ENCODE data around the gene EFNB3.

The EFNB3 gene, protein sequence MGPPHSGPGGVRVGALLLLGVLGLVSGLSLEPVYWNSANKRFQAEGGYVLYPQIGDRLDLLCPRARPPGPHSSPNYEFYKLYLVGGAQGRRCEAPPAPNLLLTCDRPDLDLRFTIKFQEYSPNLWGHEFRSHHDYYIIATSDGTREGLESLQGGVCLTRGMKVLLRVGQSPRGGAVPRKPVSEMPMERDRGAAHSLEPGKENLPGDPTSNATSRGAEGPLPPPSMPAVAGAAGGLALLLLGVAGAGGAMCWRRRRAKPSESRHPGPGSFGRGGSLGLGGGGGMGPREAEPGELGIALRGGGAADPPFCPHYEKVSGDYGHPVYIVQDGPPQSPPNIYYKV

DNA sequence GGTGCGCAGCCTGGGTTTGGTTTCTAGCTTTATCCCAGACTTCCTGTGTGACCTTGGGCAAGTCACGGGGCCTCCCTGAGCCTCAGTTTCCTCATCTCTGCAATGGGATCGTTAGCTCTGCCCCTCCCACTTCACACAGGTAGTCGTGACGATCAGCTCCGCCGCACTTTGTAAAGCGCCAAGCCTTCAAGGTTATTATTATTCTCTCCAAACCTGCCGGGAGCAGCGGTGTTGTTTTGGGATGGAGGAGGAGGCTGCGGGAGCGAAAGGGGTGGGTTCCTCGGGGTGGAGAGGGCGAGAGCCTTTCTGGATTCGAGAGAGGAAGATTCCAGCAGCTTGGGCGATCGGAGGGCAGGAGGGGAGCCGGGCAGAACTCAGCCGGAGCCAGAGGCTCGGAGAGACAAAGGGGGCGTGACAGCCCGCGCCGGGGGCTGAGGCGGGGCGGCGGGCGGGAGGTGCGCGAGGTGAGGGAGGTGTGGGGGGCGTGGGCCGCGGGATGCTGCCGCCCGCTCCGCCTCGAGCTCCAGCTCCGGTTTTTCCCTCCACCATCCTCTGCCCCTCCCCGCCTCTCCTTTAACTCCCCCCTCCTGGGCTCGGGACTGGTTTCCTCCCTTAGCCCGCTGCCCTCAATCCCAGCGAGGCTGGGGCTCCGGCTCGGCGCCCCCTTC is at the start of gene EFNB3:
Gene EFNB3 (plus strand): TSS at position 602 of the 668 bp plus-strand sequence. CDS start 397 bp downstream, outside the sequence.
- no peak for DNase-seq

DNA sequence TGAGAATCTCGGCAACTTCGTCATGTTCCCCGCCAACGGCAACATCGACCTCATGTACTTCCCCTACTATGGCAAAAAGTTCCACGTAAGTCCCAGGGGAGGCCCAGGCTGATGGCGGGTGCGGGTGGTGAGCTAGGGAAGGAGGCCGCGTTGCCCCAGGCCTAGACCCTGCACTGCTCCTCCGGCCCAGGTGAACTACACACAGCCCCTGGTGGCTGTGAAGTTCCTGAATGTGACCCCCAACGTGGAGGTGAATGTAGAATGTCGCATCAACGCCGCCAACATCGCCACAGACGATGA is 49.5 kb upstream of the EFNB3 start:
- DNase-seq: no peak

DNA sequence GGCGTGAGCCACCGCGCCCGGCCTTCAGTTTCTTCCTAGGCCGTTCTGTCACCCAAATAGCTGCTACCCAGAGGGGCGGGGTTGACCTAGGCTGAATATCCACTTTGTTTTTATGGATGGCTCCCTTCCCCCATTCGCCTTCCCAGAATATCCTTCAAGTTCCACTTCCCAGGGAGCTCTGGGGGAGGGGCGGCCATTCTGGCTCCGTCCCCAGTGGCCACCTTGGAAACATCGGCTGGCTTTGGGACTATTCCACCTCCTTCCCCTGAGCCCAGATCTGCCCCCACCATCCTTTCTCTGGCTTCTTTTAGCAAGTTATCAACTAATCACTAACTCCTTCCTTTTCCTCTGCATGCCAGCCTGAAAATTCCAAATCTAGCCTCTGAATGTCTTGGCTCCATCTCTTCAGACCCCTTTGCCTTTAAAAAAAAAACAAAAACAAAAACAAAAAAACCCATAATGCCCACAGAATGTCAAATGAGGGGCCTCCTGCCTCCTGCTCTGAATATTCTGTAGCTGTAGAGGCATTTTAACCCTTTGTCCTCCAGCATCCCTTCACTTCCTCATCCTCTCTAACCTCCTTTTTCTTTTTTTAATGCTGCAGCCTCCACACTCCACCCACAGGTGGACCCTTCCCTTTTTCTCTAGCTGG is 47.9 kb upstream of the EFNB3 start:
- DNase-seq: no peak

DNA sequence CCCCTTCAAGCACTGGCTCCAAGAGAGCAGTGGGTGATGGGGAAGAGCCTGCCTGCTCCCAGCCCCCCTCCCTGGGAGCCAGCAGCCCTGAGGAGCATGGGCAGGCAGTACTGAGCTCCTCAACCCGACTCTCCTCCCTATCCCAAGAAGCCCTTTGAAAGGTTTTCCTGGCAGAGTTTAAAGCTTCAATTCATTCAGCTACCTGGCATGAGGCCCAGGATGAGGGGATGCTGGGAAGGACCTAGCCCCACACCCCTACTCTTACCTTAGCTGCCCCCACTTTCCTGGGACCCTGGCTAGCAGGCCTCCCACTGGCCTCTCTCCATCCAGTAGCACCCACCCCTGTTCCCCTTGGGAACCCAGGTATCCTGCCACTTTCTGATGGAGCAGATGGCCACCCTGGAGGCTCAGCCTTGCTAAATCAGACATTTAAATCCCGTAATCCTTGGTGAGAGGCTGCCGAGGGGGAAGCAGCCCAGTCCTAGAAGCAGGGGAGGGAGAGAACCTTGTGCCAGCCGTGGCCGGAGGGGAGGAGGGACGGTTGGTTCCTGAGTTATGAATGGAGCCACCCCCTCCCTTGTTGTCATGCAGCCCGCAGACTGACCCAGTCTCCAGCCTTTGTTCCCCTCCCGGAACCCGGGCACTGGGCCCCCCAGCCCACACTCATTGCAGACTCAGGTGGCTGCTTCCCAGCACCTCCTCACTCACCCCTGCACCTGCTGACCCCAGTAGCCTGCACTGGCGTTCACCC is 37.2 kb upstream of the EFNB3 start:
- no peak for DNase-seq

DNA sequence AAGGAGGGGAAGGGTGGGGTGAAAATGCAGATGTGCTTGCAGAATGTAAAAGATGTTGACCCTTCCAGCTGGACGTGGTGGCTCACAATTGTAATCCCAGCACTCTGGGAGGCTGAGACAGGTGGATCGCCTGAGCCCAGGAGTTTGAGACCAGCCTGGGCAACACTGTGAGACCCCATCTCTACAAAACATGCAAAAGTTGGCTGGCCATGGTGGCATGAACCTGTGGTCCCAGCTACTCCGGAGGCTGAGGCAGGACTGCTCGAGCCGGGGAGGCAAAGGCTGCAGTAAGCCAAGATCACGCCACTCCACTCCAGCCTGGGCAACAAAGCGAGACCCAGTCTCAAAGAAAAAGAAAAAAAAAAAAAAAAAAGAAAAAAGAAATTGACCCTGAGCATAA is 36.5 kb upstream of the EFNB3 start:
- DNase-seq: no peak

DNA sequence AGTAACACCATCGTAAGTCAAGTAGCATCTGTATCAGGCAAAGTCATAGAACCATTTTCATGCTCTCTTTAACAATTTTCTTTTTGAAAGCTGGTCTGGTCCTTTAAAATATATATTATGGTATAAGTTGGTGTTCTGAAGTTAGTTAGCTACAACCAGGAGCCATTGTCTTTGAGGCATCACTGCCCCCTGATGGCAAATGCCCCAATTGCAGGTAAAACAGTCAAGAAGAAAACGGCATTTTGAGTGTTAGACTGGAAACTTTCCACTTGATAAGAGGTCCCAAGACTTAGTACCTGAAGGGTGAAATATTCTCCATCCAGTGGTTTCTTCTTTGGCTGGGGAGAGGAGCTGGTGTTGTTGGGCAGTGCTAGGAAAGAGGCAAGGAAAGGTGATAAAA is 31.8 kb upstream of the EFNB3 start:
- DNase-seq: no peak

DNA sequence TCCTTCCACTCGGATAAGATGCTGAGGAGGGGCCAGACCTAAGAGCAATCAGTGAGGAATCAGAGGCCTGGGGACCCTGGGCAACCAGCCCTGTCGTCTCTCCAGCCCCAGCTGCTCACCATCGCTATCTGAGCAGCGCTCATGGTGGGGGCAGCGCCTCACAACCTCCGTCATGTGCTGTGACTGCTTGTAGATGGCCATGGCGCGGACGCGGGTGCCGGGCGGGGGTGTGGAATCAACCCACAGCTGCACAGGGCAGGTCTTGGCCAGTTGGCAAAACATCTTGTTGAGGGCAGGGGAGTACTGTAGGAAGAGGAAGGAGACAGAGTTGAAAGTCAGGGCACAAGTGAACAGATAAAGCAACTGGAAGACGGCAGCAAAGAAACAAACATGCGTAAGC is 30.1 kb upstream of the EFNB3 start:
- DNase-seq: no peak

DNA sequence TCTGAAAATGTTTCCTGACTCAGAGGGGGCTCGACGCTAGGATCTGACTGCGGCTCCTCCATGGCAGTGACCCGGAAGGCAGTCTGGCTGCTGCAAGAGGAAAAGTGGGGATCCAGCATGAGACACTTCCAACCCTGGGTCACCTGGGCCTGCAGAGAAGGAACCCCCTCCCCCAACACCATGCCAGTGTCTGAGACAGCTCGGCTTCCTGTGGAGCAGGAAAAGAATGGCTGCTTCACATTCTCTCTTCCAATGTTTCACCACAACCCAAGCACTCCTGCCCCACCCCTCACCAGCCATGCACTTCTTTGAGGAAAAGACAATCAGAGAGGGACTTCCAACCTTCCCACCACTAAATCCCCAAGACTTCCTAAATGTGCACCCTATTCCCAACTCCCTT is 28.5 kb upstream of the EFNB3 start:
- DNase-seq: no peak

DNA sequence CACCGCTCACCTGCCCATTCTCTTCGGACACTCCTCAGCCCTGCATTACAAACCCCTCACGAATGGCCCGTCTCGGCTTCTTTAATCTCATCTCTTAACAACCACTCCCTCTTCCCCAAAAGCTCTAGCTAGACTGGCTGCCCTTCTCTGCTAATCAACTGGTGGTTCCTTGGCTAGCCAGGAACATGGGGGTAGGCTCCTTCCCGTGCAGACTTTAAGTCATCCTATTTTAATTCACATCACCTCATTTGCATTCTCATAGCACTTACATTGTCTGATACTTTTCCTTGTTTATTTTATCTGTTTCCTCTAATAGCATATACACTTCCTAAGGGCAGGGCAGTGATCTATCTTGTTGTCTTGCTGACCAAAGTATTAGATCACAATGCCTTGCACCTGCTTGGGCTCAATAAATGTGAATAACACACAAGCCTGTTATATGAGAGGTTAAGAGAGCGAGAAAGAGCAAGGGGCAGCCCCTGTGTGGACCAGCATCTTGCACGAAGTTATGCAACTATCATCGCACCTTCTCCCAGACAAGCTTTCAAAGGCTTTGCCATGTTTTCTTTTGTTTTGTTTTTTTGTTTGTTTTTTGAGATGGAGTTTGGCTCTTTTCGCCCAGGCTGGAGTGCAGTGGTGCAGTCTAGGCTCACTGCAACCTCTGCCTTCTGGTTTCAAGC is 27.5 kb upstream of the EFNB3 start:
- DNase-seq: no peak

DNA sequence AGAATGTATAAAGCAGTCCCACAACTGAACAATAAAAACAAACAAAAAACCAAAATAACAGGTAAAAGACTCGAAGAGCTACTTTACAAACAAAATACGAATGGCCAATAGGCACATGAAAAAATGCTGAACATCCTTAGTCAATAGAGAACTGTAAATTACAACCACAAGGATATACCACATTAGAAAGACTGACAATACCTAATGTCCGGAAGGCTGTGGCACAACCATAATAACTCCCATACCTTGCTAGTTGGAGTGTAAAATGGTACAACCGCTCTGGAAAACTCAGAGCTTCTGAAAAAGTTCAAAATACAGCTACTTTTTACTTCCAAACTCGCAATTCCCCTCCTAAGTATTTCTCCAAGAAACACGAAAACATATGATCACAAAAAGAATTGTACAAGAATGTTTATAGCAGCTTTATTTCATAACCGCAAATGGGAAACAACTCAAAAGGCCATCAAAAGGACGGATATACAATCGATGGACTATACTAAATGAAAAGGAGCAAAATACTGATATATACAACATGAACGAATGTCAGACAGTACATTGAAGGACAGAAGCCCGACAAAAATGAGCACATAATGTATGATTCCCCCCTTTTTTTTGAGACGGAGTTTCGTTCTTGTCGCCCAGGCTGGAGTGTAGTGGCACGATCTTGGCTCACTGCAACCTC is 20.0 kb upstream of the EFNB3 start:
- DNase-seq: no peak

DNA sequence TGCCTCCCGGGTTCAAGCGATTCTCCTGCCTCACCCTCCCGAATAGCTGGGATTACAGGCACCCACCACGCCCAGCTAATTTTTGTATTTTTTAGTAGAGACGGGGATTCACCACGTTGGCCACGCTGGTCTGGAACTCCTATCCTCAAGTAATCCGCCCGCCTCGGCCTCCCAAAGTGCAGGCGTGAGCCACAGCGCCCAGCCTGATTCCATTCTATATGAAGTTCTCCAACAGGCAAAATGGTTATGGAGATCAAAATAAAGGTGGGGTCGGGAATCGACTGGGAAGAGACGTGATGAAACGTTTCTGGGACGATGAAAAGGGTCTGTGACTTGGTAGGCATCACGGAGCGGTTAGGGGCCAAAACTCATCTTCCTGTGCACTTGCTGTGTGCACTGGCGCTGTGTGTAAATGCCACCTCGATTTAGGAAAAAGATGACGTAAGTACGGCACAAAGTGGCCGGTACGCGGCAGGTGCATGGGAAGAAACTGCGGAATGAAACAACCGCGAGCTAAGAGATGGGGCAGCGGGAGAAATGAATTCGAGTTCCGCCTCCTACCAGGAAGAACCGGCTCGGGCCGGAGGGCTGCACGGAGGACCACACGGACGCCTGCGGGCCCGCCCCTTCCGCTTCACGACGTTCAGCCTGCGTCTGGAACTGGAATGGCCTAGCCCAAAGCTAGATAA is 19.3 kb upstream of the EFNB3 start:
- DNase-seq: peak; percentile 78

DNA sequence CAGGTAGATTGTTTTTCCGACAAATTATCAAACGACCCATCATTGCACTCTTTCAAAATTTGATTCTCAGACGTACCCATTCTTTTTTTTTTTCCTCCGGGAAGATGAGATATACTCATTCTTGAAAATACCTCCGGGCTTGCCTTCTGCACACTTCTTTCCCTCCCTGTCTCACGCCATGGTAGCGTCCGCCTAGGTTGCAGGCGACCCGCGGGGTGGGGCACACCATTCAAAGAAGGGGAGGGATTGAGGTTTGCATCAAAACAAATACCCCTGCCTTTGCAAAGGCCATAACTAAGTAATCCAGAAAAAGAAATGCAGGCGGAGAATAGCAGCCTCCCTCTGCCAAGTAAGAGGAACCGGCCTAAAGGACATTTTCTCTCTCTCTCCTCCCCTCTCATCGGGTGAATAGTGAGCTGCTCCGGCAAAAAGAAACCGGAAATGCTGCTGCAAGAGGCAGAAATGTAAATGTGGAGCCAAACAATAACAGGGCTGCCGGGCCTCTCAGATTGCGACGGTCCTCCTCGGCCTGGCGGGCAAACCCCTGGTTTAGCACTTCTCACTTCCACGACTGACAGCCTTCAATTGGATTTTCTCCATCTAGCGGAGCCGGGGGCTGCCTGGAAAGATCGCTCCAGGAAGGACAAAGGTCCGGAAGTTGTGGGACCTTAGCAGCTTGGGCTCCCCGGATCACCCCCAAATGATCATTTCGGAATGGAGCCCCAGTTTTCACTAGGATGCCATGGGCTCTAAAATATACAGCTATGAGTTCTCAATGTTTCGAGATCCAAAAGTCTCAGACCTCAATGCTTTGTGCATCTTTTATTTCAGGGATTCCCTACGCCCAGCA is 18.6 kb upstream of the EFNB3 start:
- peak; percentile 78 for DNase-seq

DNA sequence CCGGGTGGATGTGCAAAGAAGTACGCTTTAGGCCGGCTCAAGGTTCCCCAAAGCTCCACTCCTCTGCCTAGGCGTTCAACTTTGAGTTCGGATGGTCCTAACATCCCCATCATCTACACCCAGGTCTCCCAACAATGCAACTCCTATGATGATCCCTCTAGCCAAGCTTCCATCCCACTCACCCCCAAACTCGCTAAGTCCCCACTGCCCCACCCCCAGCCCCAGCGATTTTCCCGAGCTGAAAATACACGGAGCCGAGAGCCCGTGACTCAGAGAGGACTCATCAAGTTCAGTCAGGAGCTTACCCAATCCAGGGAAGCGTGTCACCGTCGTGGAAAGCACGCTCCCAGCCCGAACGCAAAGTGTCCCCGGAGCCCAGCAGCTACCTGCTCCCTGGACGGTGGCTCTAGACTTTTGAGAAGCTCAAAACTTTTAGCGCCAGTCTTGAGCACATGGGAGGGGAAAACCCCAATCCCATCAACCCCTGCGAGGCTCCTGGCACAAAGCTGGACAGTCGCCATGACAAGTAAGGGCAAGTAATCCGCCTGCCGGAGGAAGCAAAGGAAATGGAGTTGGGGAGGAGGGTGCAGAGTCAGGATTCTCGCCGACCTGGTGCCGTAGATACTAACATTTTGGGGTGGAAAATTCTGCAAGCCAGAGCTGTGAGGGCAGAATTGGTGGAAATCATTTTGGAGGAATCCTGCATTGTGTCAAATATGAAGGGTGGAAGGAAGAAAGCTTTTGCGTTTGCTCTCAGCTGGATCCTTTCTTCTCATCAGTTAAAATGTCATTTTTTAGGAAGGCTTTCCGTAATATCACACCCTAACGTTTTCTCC is 17.7 kb upstream of the EFNB3 start, which contains the start of gene TP53:
Gene TP53 (minus strand): TSS at position 419 of the 836 bp plus-strand sequence. CDS start 10,896 bp downstream, outside the sequence.
- peak; percentile 79 for DNase-seq

DNA sequence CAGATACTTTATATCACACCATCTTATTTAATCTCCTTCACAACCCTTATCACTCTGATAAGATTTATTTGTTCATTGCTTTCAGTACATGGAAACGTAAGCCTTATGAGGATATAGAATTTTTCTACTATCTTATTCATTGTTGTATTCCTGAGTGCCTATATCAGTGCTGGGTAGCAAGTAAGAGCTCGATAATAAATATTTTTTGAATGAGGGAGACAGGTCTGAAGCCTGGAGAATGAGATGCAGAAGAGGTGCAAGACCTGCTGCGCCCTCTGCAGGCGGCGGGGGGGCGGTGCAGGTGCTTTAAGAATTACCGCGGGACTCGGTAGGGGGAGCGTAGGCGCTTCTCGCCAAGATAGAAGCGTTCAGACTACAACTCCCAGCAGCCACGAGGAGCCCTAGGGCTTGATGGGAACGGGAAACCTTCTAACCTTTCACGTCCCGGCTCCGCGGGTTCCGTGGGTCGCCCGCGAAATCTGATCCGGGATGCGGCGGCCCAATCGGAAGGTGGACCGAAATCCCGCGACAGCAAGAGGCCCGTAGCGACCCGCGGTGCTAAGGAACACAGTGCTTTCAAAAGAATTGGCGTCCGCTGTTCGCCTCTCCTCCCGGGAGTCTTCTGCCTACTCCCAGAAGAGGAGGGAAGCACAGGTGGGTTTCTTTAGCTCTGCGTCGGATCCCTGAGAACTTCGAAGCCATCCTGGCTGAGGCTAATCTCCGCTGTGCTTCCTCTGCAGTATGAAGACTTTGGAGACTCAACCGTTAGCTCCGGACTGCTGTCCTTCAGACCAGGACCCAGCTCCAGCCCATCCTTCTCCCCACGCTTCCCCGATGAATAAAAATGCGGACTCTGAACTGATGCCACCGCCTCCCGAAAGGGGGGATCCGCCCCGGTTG is 16.8 kb upstream of the EFNB3 start, which contains the start of gene WRAP53:
Gene WRAP53 (plus strand): TSS at position 570 of the 900 bp plus-strand sequence. CDS start 172 bp downstream, at position 742.
- DNase-seq: peak; percentile 99

DNA sequence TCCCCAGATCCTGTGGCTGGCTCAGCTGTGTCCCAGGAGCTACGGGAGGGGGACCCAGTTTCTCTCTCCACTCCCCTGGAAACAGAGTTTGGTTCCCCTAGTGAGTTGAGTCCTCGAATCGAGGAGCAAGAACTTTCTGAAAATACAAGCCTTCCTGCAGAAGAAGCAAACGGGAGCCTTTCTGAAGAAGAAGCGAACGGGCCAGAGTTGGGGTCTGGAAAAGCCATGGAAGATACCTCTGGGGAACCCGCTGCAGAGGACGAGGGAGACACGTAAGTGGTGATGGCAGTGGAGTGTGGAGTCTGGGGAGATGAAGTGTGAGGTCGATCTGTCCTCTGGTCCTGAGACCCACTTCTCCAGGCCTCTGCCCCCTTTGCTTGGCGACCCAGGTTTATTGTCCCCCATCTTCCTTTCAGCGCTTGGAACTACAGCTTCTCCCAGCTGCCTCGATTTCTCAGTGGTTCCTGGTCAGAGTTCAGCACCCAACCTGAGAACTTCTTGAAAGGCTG is 16.1 kb upstream of the EFNB3 start:
- DNase-seq: no peak

DNA sequence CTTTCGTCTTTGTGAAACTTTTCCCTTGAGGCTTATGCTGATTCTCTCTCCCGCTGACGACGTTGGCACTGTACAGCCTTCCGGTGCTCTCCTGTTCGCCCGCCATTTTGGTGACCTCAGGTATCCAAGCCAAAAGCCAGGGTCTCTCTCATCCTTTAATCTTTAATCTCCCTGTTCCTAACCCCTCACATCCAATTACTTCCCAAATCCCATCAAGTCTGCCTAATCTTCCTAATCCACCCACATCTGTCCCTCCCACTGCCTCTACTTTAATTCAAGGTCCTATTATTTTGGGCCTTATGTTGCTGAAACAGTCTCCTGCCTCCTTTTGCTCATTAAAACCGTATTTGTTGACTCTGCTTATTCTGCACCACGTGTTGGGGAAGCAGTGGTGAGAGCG is 9.4 kb upstream of the EFNB3 start:
- DNase-seq: no peak

DNA sequence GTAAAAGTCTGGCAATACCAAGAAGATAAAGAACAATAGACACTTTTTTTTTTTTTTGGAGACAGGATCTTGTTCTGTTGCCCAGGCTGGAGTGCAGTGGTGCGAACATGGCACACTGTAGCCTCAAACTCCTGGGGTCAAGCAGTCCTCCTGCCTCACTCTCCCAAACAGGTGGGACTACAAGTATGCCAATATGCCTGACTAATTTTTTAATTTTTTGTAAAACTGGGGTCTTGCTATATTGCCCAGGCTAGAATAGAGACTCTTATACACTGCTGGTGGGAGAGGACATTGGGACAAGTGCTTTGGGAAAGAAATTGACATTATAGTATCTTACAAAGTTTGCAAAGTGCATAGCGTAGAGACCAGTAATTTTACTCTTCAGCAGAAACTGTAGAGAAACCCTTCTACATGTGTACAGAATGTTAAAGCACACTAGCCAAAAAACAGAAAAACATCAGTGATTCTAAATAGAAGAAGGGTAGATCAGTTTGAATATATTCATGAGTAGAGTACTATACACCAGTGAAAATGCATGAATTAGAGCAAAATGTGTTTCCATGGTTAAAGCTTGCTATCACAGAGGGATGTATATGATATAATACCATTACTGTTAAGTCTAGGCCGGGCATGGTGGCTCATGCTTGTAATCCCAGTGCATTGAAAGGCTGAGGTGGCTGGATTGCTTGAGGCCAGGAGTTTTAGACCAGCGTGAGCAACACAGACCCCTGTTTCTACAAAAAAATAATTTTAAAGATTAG is 7.0 kb upstream of the EFNB3 start:
- no peak for DNase-seq

Data from T1000 (cell line).